Stomach (tissue), 4 donors: ENCODE results near the gene NKAIN2.

ENCODE experiments used
- CTCF ChIP-seq, 7 experiments: fragments of 450-650 bp in 4 of 7; fragments of 200-600 bp in 3 of 7; sonication (generic) in 3 of 7; IDR thresholded peaks; one replicate each; pipeline ENCODE4 v1.5.1; 2016 to 2019; ENCODE audit warnings: antibody characterized with exemption in 7 of 7, control low read depth in 2 of 7, mild to moderate bottlenecking in 1 of 7
- POLR2A ChIP-seq, 4 donors: fragments of 450-650 bp; IDR thresholded peaks; one replicate each; pipeline ENCODE4 v1.6.1; 2016; ENCODE audit warnings: antibody characterized with exemption in 4 of 4, control low read depth in 2 of 4, mild to moderate bottlenecking in 1 of 4, moderate library complexity in 1 of 4

DNA sequence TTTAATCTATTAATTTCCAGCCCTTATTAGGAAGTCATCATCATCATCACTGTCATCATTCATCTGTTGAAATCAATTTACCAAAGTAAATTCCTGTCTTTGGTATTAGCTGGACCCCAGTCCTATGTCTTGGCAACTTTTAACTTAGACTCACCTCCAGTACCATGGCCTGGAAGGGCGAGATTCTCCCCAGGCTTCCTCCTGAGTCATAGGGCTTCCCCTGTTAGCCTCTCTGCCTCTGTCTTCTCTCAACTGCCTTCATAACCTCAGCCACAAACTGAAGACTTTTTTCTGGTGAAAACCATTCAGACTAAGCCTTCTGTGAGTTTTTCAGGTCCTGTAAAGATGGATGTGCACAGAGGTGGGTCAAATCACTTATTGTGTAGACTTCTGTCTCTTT is 95.0 kb downstream of the NKAIN2 start:
- TF ChIP-seq POLR2A (IDR thresholded peaks at IDR 0.05): no peak
- no peak for TF ChIP-seq CTCF (IDR thresholded peaks at IDR 0.05)
